Measurements from ENCODE around the gene AARS2.
A peak's percentile ranks its signal among the peaks of the same experiment; 100 is the strongest.

AARS2 gene

GRCh38 chr6:44300292-44300823 is 12.8 kb downstream of the AARS2 start:
- DNase-seq (ENCODE audit: low read depth): no peak

GRCh38 chr6:44298864-44299263 is 14.3 kb downstream of the AARS2 start:
- DNase-seq (ENCODE audit: low read depth): no peak

GRCh38 chr6:44298055-44298803 is 14.9 kb downstream of the AARS2 start:
- DNase-seq (ENCODE audit: low read depth): no peak

DNA sequence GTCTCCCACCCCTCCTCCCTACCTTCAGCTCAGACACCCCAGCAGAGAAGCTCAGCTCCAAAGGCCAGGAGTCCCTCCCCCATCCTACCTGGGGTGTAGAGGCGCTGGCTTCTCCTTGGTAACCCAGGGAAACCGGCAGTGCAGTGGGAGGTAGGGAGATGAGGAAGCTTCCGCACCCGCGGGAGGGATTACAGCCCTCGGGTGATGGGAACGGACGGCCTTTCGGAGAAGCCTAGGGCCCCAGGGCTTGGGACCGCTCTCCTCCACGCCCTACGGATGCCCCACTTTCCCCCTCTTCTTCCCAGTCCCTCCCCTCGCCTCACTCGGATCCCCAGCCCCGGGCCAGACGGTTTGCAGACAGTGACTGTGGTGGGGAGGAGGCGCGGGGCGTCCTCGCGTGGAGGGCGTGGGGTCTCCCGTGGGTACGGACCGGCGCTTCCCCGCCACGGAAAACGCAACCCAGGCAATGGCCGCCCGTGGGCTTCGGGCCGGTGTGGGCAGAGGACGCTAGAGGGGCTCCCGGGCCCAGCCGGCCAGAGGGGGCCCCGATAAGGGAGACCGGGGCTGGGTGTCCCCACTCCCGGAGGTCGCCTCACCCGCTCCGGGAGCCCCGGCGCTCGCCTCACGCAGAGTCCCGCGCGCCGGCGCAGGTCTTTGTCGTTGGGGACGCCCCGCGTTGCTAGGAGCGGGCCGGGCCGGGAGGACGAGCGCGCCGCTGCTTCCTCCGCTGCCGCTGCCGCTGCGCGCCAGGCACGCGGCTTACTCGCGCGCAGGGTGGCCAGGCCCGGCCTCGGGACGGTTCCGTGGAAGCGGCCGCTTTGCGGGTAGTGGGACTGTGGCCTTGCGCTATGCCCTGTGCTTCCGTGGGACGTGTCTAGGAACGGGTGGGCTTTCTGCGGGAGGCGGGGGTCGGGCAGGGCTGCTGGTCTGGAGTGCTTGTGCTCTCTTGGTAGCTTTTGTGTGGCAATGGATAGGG is 15.8 kb downstream of the AARS2 start:
- DNase-seq (ENCODE audit: low read depth): peak; percentile 5

DNA sequence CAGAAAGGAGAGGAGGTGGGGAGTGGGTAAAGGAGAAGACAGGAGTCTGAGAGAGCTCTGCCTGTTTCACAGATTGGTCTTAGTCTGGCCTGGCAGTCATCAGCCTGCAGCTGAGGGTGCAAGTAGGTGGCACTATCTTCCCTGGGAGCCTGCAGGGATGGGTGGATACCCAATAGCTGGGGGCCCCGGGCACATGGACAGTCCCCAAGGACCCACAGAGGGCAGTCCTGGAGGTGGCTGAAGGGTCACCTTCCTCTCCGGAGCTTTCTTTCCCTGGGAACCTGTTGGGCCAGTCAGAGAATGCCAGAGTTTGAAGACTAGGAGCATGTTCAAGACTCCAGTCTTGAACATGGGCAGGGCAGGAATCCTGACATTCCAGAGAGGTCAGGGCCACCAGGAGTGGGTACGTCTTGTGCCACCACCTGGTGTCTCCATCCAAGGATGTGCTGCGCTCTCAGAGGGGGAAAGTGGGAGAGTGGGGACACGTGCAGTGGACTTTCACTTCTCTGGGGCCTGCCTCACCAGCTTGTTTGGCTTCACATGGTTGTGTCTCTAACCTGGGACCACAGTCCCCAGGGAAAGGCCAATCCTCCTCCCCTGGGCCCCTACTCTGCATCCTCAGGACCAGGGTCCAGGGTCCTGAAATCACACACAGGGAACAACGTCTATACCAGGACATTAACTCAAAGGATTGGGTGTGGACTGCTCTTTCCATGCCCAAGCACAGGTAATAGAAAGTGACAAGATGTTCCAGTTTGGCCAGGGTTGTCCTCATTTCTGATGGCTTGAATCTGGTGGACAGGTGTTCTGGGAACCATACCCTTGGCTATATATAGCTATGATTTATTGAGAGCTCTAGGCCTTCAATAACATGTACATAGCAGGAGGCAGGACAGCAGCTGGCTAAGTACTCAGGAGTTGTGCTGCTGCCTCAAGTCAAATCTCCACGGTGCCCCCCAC is 18.0 kb downstream of the AARS2 start:
- DNase-seq (ENCODE audit: low read depth): no peak

DNA sequence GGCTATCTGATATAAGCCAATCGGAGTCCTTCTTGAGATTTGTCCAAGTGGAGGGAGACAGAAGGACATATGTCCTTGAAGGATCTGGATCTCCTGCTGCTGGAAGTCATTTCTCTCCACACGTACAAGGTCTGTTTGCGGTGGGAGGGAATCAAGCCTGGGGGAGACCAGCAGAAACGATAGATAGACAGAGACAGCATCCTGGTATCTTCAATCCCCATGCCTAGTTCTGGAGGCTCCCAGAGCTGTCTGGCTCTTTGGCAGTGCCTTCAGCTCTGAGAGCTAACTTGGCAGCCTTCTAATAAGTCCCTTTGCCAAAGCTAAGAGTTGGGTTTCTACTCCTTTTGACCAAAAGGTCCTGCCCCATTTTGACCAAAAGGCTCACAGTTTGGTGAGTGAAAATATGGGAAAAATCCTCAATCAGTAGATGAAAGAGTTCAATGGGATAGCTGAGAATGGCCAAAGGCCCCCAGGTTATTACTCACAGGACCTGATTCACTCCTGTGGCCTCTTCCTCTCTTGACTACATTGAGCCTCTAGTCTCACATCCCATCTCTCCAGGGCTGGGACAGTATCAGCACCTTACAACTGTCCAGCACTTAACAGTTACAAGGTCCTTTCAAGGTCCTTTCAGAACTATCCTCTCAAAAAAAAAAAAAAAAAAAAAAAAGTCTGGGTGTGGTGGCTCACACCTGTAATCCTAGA is 20.3 kb downstream of the AARS2 start:
- DNase-seq (ENCODE audit: low read depth): no peak

DNA sequence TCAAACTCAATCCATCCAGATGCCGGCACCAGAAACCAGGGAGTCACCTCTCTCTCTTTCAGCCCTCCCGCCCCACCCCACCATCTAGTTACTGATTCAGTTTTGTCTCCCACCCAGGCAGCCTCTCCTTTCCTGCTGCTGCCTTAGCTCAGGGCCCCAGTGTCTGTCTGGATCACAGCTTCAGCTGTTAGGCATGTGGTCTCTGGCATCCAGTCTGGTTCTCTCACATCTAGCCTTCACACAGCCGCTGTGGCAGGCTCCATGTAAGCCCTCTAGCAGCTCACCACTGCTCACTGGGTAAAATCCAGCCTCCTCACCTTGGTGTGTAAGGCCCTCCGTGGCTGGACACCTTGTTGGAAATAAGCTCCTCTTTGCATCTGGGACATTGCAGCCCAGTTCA is 21.3 kb downstream of the AARS2 start:
- DNase-seq (ENCODE audit: low read depth): no peak

- no peak for DNase-seq (ENCODE audit: low read depth)
Observed at GRCh38 chr6:44289726-44290260, 23.4 kb downstream of the AARS2 start.

GRCh38 chr6:44286747-44287146 is 26.4 kb downstream of the AARS2 start:
- no peak for DNase-seq (ENCODE audit: low read depth)

GRCh38 chr6:44286285-44286565 is 26.9 kb downstream of the AARS2 start:
- DNase-seq (ENCODE audit: low read depth): no peak

- DNase-seq (ENCODE audit: low read depth): no peak
Observed at GRCh38 chr6:44285552-44286284, 27.4 kb downstream of the AARS2 start.

- no peak for DNase-seq (ENCODE audit: low read depth)
Observed at GRCh38 chr6:44284867-44285266, 28.3 kb downstream of the AARS2 start.

GRCh38 chr6:44284121-44284520 is 29.0 kb downstream of the AARS2 start:
- DNase-seq (ENCODE audit: low read depth): no peak

GRCh38 chr6:44278774-44279697 is 34.1 kb downstream of the AARS2 start:
- DNase-seq (ENCODE audit: low read depth): no peak

- no peak for DNase-seq (ENCODE audit: low read depth)
Observed at GRCh38 chr6:44278315-44278714, 34.8 kb downstream of the AARS2 start.

GRCh38 chr6:44277763-44278162 is 35.4 kb downstream of the AARS2 start:
- DNase-seq (ENCODE audit: low read depth): no peak

DNA sequence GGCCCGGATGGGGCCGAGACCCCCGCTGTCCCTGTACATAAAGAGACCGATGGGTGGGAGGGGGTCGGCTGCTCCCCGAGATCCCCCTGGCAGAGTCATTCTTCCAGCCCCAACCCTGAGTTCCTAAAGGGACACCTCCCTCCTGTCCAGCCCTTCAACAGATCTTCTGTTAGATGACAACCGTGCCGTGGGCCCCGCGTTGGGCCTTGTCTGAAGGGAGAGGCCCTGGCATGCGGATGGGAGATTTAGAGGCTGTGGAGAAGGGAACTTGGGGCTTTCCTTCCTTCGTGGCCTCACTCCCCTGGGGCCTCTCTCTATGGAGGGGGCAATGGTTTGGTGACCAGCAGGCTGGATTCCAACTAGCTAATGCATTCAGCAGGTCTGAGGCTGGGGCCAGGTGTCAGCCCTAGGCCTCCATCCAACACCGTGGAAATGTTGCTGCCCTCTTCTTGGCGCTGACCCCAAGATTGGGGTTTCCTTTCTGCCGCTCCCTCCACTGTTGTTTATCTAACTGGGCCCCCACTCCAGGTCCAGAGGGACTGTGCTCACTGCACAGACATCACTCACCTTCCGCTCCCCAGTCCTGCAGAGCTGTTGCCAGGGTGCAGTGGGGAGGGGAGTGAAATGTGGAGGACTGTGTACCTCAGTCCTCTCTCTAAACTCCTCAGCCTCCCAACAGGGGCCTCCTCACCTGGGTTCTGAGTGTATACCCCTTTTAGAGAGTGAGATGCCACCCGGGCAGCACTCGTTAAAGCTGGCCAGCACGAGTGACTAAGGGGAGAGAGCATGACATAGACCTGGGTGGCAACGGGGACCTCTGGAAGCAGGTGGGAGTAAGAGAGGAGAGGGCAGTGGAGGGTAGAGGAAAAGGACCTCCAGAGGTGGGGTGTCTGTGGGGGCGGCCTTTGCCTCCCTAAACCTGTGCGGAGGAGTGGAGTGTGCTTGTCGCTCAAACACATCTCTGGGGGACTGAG is 36.2 kb downstream of the AARS2 start:
- no peak for DNase-seq (ENCODE audit: low read depth)

Data from stromal cell of bone marrow (primary cell).